ENCODE measurements around the gene PLXDC2.

Gene PLXDC2

DNA sequence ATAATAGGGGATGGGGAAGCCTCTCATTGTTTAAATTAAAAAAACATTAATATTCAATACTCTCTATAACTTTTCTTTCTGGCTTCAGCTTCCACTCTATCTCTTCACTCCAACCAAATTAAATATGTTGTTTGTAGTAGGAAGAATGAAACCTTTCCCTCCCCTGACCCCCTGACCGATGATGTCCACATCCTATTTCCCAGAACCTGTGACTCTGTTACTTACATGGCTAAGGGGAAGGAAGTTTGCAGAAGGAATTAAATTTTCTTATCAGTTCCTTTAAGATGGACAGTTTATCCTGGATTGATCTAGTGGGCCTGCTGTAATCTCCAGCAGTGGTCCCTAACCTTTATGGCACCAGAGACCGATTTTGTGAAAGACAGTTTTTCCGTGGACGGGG lies 130.0 kb downstream of the PLXDC2 start:
- DNase-seq, result no peak

DNA sequence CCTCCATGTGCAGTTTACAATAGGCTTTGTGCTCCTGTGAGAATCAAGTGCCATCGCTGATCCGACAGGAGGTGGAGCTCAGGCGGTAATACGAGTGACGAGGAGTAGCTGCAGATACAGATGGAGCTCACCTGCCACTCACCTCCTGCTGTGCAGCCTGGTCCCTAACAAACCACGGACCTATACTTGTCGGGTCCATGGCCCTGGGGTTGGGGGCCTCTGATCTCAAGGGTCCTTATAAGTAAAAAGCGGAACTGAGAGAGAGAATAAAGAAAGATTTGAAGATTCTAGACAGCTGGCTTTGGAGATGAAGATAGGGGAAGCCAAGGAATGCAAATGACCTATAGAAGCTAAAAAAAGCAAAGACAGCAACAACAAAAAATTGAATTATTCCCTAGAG lies 130.6 kb downstream of the PLXDC2 start:
- no peak for DNase-seq

DNA sequence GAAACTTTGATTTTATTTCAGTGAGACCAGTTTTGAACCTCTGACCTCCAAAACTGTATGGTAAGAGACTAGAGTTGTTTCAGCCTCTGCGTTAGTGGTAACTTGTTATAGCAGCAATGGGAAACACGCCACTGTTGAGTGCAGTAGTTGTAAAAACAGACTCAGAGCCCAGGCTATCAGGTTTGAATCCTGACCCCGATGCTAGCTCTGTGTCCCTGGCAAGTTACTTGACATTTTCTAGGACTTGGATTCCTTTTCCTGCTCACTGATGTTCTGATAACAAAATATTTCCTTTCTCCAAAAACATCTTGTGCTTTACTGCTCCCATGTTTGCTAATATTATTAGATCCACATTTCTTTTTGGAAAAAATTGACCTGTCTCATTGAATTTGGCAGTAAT lies 131.0 kb downstream of the PLXDC2 start:
- no peak for DNase-seq

DNA sequence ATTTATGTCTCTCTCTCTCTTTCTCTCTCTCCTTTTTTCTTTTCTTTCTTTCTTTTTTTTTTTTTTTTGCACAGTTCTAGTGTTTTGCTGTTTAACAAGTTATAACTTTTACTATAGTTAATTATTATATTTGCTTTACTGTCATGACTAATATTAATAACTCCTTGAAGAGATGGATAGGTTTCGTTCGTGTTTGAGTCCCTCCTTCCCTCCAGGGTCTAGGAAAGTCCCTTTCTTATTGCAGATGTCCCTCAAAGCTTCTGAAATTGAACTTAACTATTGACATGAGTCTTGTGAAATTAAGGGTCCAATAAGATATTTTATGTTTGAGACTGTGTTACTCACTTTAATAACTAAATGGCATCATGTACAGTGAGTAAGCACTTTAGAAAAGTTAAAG lies 131.4 kb downstream of the PLXDC2 start:
- DNase-seq, result no peak

DNA sequence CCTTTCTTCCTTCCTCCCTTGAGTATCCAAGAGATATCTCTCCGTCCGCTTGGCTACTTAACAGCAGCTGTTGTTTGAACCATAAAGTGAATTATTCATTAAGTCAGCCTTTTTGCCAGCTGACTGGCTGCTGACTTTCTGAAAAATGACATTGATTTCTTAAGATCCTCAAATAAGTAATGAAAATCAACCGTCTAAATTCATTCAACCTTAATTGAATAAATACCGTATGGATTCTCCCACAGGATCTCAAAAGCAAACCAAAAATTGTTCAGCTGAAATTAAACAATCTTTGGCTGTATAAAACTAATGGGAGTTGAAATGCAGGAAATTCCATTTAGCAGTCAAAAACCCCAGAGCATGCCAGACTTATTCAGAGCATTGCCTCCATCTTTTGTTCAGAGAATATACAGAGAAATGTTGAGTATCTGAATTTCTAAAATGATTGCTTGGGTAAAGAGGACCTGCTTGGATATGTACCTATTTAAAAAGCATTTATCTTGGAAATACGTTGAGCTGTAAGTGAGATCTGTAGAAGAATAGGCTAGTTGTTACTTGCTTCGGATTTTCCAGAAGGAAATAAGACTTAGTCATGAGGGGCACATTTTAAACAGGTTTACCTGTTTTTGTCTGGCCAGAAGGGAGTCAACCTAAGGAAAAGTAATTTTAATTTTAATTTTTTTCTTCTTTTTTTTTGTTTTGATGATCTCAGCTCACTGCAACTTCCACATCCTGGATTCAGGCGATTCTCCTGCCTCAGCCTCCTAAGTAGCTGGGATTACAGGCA lies 136.2 kb downstream of the PLXDC2 start:
- peak; percentile 24 for DNase-seq

DNA sequence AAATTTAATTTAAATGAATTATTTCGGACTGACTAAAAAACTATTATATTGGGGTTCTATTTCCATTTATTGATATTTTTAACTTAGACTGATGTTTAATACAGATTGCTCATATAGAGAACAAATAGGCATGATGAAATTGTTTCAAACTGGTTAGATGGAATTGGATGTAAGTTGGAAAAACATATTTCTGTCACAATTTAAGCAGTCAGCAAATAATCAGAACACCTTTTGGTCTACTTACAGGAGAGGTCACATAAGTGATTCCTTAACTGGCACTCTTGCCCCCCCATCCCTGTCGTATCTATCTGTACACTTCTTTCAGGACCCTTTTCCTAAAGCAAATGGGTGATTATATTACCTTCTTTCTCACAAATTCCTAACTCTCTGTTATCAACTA lies 138.4 kb downstream of the PLXDC2 start:
- no peak for DNase-seq

DNA sequence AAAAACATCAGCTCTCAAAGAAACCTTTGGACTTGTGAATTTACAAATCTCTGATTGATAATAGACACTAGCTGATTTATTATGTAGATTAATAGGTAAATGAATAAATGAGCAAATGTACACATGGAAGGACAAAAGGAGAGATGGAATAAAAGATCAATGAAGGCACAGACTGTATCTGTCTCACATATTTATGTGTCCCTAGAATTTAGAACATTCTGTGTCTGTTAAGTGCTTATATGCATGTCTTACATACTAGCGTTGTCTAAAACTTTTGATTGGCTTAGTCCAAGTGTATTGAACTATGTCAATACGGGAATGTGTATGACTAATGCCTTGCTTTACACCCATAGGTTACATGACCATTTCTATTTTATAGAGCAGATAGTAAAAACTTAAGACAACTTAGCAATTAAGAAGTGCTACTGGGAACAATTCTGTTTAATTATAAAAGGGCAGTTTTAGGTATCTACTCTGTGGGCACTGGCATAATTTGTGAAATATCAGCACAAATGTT lies 140.3 kb downstream of the PLXDC2 start:
- DNase-seq, result no peak

DNA sequence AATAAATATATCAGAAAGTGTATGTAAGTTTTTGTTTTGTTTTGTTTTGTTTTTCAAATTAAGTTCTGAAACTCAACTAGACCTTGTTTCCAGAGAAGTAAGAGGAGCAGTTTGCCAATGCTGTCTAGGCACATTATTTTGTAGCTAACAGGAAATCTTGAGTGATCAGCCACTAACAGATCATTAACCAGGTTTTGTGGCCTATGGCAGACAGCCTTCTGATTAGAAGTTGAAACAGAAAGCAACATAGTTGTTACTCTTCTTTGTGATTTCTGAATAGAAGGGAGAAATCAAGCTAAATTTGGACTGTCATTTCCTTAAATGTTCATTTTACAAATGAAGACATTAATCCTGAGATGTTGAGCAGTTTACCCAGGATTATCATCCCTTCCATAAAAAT lies 142.6 kb downstream of the PLXDC2 start:
- DNase-seq, result no peak

DNA sequence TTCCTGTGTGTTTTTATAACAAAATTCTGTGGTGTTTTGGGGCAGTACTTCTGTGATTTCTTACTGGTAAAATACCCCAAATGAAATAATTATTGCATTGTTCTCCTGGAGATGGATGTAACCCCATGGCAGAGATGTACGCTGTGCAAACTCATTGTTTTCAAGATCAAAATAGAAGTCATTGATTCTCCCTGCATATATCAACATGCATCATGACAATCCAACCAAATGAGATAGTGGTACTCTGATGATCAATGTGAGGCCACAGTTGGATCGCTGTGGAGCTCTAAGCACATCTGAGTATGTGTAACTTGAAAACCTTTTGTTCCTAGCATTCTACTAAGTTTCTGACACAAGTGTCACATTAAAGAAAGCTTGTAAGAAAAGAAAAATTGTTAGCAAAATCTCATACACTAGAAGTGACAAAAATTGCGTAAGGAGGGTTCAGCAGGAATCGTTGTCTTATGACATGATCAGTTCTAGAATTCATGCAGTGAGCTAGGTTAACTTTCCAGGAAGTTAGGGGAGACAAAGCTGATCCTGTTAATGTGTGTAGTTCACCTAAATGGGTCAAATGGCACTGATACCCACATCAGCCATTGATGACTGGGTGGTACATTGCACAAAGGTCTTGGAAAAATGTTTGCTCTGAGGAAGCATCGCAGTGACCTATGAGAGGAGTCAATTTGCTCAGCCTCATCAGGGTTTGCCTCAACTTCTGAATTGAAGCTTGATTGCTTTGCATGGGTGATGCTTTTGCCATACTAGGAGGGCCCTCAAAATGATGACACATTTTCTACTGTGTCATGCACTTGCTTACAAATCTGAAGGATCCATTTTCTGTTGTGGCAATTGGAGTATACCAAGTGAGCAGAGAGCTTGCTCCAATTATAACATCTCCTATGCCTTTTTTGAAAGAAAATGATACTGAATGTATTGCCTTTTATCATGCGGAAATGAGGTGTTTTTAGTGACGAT lies 145.1 kb downstream of the PLXDC2 start:
- DNase-seq, result peak; percentile 80

DNA sequence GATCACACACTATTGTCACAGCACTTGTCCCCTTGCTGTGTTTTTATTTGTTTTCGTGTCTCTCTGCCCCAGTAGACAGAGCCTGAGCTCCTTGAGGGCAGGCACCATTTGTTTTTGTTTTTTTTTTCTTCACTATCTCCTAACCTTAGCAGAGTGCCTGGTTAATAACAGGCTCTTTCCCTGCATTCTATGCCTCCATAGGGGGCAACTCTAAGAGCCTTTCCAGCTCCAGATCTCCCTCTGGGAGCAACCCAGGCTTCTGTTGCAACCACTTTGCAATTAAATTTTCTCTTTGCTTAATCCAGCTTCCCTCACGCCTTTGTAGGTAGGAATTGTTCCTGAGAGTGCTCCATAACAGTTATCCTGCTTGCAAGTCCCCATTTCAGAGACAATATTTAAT lies 148.4 kb downstream of the PLXDC2 start:
- no peak for DNase-seq

DNA sequence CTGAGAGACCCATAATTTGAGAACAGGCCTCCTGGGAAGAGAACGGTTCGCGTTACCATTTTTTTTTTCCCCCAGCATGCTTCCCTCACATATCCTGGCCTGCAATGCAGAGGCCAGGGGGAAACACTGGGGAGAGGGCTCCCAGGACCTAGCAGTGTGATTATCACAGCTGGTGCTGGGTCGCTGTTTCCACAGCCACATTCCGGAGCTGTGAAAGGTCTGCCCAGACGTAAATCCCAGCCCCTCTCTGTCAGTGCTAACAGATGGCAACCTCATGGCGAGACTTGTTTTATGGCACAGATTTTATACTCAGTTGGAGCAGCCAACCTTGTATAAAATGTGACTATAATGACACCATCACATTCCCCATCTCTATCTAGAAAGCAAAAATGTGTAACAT lies 150.5 kb downstream of the PLXDC2 start:
- no peak for DNase-seq

DNA sequence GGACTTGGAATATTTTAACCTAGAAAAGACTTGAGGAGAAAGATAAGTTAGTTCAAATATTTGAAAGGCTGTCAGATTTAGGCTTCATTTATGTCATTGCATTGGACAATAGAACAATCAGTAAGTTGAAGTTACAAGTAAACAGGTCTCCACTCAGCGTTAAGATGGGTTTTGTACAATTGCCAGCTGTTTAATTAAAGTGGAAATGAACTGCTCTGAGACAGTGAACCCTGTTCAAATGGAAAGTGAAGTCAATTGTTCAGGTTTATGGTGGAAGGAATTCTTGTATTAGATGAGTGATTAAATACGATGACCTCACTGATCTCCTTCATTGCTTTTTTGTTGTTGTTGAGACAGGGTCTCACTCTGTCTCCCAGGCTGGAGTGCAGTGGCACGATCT lies 151.7 kb downstream of the PLXDC2 start:
- no peak for DNase-seq

DNA sequence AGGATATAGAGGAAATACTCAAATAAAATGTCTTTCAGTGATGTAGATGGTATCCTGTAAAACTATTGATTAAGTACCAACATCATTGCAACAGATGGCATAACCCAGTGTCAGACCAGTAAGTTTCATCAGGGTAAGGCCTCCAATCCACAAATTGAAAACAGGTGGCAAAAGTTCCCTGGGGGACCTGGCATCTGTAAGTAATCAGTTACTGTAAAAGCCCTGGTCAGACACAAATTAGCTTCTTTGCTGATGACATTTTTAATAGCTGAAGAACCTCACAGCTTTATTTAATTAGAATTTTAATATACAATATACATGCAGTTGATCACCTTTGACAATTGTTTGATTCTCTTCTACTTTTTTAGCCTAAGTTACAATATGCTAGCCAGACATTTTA lies 152.5 kb downstream of the PLXDC2 start:
- no peak for DNase-seq

DNA sequence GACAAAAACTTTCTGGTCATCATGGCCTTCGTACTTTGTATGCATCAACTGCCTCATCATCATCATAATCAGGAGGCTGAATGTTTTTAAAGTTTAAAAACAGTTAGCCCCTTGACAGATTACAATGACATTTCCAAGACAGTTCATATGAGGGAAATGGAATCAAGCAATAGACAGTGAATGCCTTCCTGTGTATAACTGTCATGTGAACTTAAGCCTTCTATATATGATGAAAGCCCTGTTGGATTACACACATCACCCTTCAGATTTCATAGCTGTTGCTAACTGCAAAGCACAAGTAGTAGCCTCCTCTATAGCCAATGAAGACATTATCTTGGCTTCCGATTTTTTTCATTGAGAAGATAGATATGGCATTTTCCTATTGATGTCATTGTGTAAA lies 154.0 kb downstream of the PLXDC2 start:
- DNase-seq, result no peak

DNA sequence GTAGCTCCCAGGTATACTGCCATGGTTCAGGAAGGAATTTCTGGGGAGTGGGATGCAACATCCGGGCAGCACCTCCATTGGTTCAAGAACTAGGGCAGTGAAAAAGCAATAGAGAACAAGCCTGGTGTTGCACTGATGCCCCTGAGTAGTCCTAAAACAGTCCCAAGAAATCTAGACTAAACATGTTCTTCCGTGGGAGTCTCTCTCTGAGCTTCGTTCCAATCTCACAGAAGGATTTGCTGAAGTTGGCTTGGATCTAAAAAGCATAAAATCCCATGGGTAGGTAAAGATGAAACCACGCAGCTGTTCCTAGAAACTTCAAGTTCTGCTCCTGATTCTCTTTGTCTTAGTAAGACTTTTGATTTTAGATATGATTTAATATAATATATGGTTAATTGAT lies 154.5 kb downstream of the PLXDC2 start:
- DNase-seq, result no peak

DNA sequence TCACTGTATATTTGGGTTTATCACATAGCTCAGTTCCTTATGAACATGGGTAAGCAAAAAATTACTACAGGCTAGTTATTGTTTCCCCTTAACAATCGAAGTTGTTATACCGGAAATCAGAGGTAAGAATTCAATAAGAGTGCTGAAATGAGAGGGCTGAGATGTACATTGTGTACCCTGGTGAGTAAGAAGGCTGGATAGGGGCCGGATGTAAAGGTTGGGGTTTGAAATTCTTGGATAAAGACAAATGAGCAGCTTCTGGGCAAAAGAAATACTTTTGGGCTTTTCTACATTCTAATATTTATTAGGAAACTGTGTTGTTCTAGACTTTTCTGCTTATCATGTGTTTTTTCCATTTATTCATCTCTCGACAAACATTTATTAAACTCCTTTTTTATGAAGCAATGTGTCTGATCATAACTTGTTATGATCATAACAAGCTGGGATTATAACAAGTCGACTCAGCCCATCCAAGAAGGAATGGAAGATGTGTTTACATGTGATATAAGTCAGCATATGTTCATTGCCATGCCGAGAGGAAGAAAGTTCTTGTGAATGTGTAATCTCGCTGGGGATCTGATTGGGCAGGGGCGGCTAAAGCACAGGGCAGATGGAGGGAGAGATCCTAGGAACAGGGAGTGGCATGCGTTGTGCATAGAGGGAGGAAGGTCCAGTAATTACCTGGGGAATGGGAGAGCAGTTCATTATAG lies 155.3 kb downstream of the PLXDC2 start:
- DNase-seq, result no peak

DNA sequence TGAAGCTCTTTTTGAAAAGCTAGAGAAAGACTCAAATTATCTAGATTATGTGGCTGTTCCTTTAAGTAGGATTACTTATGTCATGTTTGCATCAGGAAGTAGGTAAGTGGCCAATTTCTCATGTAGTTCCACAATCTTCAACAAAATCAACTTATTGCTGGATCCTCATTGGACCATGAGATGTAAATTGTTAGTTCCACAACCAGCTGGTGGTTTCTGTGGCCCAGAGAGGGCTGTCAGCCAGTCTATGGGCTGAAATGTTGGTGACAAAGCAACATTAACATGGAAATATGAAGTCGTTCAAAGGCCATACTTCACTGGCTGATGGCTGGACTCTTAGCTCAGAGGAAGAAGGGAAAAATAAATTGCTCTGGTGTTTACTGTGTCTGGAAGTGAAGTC lies 157.9 kb downstream of the PLXDC2 start:
- DNase-seq, result no peak

DNA sequence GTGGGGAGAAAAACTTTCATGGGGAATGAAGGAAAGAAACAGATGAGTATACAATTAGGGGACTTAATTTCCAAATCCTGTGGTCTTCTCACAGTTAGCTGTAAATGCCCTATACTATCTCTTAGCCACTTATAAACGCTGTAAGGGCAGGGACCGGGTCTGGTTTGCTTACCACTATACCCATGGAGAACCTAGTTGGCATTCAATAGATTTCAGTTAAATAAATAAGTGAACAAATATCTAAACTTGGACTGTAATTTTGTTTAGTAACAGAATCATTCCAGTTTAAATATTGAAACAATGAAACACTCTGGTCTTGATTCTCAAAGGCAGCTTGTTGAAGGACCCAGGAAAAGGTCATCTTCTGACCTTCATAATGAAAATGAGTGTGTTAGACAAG lies 158.3 kb downstream of the PLXDC2 start:
- DNase-seq, result no peak

DNA sequence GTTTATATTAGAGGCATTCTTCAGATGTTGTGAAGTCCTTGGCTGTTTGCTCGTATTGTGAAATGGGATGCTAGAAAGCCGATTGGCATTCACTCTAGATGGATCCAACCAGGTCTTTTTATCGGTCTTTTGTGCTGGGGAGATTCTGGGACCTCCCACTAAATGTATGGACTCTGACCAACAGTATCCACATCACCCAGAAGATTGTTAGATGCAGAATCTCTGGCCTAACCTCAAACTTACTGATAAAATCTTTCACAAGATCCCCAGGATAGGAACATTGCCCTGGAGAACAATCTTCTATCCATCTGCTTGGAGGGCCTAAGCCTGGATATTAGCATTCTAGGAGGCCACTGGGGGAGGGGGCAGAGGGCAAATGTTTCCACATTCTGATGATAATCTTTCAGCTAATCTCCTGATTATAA lies 160.9 kb downstream of the PLXDC2 start:
- DNase-seq, result no peak

DNA sequence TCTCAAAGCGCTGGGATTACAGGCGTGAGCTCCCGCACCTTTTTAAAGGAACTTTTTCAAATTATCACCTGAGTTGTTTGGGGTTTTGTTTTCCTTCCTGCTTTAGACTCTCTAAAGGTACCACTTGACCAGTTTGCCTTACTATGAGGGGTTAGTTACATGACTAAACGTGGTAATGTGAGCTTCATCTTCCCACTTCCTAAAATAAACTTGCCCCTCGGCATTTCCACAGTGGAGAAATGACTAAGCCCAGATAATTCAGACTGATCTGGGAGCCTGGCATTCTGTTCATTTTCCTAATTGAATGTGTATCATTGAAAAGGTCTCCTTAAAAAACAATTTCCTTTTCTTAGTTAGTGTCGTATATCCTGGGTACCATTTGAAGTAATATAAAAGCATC lies 163.4 kb downstream of the PLXDC2 start:
- DNase-seq, result no peak

DNA sequence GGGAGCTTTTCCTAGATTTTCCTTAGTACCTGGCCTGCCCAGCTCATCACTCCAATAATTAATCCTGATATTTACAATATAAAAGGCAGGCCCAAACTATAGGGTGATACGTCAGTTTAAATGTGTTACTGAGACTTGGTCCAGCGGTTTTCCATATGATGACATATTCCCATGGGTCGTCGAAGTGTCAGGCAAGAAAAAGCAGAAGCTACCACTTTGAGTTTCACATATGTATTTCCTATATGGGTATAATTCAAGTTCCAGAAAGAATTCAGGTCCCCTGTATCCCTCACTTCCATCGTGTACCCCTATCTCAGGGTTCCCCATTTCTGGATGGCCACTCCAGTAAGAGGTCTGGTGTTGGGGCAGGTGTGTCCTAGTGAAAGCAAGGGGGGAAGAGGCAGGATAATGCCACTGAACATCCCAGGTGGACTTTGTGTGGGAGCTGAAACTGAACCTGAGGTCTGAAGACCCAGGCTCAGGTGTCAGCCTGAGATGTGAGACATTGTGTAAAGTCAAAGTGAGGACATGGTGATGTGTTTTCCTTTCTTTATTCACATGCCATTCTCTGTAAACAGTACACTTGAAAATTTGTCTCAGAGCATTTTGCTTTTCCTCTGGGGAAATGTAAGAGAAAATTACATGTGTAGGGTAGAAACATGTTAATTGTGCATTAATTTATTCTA lies 167.8 kb downstream of the PLXDC2 start:
- no peak for DNase-seq

DNA sequence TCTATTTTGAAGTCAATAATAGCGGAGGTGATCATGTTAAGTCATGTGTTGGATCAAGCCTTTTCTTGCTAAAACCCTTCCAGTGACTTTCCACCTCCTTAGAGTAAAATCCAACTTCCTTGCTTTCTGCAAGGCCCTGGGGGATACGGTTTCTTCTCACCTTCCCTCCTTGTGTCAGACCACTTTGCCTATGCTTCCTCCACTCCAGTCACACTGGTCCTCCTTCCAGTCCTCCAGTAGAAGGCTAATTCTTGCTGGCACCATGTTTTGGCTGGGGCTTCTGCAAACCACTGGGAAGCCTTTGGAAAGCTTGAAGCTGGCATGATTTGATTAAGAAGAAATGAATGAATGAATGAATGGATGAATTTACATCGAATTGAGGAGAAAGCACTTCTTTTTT lies 169.5 kb downstream of the PLXDC2 start:
- DNase-seq, result no peak

DNA sequence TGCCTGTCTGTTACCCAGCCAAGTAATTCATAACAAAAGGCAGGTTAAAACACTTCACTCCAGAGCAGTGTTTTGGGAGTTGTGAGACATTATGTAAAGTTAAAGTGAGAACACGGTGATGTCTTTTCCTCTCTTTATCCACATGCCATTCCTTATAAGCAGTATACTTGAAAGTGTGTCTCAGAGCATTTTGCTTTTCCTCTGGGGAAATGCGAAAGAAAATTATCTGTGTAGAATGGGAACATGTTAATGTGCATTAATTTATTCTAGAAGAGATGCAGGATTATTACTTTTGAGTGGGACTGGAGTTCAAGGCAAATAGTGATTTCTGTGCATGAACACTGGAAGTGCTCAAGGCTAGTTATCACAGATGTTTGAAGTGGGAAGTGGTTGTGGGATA lies 170.4 kb downstream of the PLXDC2 start:
- no peak for DNase-seq

Measured in midbrain (tissue), 1 donor.